ENCODE measurements around the gene SARM1. TPM values are rescaled to one million over a fixed set of nuclear protein-coding genes. Genes with fewer than 3 reads are reported as not detected.

The SARM1 gene
- total RNA-seq, 1 donor from 2014 or later: 12.8 TPM

DNA sequence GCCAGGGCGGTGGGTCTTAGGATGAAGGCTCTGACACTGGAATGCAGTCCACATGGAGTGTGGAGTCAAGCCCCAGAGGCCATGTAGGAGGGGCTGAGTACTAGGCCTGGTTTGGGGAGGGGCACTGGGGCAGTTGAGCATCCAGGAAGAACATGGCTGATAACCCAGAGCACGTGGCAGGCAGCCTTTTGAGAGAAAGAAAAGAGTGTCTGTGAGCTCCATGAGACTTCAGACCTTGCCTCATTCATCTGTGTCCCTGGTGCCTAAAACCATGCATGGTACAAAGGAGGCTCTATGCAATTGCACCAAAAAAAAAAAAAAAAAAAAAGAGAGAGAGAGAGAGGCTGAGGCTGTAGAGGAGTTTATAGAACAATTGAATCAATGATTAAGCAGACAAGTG, 19.9 kb downstream of the SARM1 start:
- Histone ChIP-seq H3K4me1 (ENCODE audit: insufficient read depth, low read length) (peaks cover 9% of the 10 kb centered on the region), H3K4me3 (ENCODE audit: insufficient read depth, low read depth, low read length) (no peak overlapping the region), H3K36me3 (ENCODE audit: insufficient read depth, low read length) (peaks cover 5% of the 10 kb centered on the region), H4K20me1 (ENCODE audit: insufficient read depth, low read length) (peaks cover 6% of the 10 kb centered on the region), H3K4me2 (ENCODE audit: low read length) (no peak overlapping the region), H2AFZ (ENCODE audit: low read depth, low read length) (no peak overlapping the region), H3K79me2 (ENCODE audit: insufficient read depth, low read length) (no peaks in the 10 kb centered on the region), H3K27me3 (ENCODE audit: insufficient read depth, low read length) (no peaks in the 10 kb centered on the region), H3K9ac (ENCODE audit: low read length) (no peak overlapping the region), H3K9me3 (ENCODE audit: insufficient read depth, low read depth, low read length) (no peaks in the 10 kb centered on the region), H3K27ac (ENCODE audit: low read depth, low read length) (no peak overlapping the region)
- FAIRE-seq (no peak), DNase-seq (ENCODE audit: low read depth) (no peak)
- Mint-ChIP-seq H3K27ac (ENCODE audit: unreplicated experiment) (no peak overlapping the region), H3K36me3 (ENCODE audit: low read depth, unreplicated experiment) (peaks cover 21% of the 10 kb centered on the region), H3K9me3 (ENCODE audit: unreplicated experiment) (no peaks in the 10 kb centered on the region), H3K4me1 (ENCODE audit: low read depth, unreplicated experiment) (peaks cover 17% of the 10 kb centered on the region), H3K27me3 (ENCODE audit: low read depth, unreplicated experiment) (peaks cover 3% of the 10 kb centered on the region), H3K4me3 (ENCODE audit: unreplicated experiment) (no peak overlapping the region)
- TF ChIP-seq EZH2 (IDR thresholded peaks at IDR 0.05; ENCODE audit: insufficient read depth, low read length): no peak
- TF ChIP-seq, protein P1, sequence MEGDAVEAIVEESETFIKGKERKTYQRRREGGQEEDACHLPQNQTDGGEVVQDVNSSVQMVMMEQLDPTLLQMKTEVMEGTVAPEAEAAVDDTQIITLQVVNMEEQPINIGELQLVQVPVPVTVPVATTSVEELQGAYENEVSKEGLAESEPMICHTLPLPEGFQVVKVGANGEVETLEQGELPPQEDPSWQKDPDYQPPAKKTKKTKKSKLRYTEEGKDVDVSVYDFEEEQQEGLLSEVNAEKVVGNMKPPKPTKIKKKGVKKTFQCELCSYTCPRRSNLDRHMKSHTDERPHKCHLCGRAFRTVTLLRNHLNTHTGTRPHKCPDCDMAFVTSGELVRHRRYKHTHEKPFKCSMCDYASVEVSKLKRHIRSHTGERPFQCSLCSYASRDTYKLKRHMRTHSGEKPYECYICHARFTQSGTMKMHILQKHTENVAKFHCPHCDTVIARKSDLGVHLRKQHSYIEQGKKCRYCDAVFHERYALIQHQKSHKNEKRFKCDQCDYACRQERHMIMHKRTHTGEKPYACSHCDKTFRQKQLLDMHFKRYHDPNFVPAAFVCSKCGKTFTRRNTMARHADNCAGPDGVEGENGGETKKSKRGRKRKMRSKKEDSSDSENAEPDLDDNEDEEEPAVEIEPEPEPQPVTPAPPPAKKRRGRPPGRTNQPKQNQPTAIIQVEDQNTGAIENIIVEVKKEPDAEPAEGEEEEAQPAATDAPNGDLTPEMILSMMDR (IDR thresholded peaks at IDR 0.05; ENCODE audit: insufficient read depth, low read depth, low read length): no peak

DNA sequence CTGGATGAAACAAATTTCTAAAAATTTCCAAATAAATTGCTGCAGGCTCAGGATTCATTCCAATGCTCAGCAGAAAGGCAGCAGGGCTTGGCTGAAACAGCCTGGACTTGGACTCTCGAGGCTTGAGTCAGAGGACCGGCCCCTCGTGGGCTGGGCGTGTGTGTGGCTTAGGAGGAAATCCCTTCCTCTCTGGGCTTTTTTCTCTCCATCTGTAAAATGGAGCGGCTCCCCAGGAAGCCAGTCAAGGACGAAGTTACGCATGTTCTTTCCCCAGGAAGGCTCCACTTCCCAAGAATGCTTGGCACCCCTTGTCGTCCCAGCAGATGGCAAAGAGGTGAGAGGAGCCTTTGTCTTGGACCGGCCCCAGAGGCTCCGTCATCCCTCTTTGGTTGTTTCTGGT, 21.0 kb downstream of the SARM1 start:
- Histone ChIP-seq H3K27me3 (ENCODE audit: insufficient read depth, low read length) (no peaks in the 10 kb centered on the region), H3K4me1 (ENCODE audit: insufficient read depth, low read length) (peaks cover 9% of the 10 kb centered on the region), H3K9ac (ENCODE audit: low read length) (no peak overlapping the region), H3K9me3 (ENCODE audit: insufficient read depth, low read depth, low read length) (no peaks in the 10 kb centered on the region), H3K4me2 (ENCODE audit: low read length) (no peak overlapping the region), H3K79me2 (ENCODE audit: insufficient read depth, low read length) (no peaks in the 10 kb centered on the region), H3K36me3 (ENCODE audit: insufficient read depth, low read length) (peaks cover 5% of the 10 kb centered on the region), H3K4me3 (ENCODE audit: insufficient read depth, low read depth, low read length) (no peak overlapping the region), H4K20me1 (ENCODE audit: insufficient read depth, low read length) (peaks cover 6% of the 10 kb centered on the region), H2AFZ (ENCODE audit: low read depth, low read length) (no peak overlapping the region), H3K27ac (ENCODE audit: low read depth, low read length) (no peak overlapping the region)
- Mint-ChIP-seq H3K27ac (ENCODE audit: unreplicated experiment) (no peak overlapping the region), H3K36me3 (ENCODE audit: low read depth, unreplicated experiment) (peaks cover 24% of the 10 kb centered on the region), H3K4me3 (ENCODE audit: unreplicated experiment) (no peak overlapping the region), H3K4me1 (ENCODE audit: low read depth, unreplicated experiment) (peaks cover 17% of the 10 kb centered on the region), H3K27me3 (ENCODE audit: low read depth, unreplicated experiment) (peaks cover 3% of the 10 kb centered on the region), H3K9me3 (ENCODE audit: unreplicated experiment) (no peaks in the 10 kb centered on the region)
- no peak for TF ChIP-seq EZH2 (IDR thresholded peaks at IDR 0.05; ENCODE audit: insufficient read depth, low read length)
- TF ChIP-seq, protein P1 (IDR thresholded peaks at IDR 0.05; ENCODE audit: insufficient read depth, low read depth, low read length): no peak
- DNase-seq (ENCODE audit: low read depth): no peak
- FAIRE-seq: no peak

DNA sequence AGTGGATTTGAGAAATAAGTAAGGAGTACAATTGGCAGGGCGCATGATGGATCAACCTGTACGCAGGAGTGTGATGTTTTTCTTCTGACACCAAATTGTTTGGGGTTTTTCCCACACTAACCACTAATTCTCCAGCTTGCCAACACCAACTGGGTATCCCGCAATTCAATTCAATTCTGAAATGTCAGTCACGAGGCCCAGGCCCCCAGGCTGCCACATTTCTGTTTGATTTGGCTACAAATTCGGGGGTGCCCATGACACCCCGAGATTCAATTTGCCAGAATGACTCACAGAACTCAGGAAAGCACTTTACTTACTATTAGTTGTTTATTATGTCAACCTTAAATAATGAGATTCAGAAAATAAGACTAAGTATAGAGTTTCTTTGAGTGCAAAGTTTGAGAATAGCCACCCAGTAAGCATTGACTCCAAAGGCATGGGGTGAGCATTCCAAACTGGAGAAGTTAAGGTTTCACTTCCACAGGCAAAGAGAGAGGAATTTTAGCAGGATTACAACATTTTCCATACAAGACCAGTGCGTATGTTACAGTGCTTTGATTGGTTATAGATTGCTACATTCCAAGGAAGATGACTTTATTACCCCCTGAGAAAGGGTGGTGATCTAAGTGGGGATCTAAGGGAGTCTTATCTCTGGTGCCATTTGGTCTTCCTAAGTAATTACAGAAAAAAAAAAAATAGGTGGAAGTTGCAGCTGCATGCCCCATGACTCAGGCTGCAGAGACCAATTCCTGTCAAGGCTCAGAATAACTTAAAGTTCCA, 23.0 kb downstream of the SARM1 start:
- Histone ChIP-seq H2AFZ (ENCODE audit: low read depth, low read length) (no peak overlapping the region), H3K79me2 (ENCODE audit: insufficient read depth, low read length) (no peaks in the 10 kb centered on the region), H3K27me3 (ENCODE audit: insufficient read depth, low read length) (no peaks in the 10 kb centered on the region), H3K4me1 (ENCODE audit: insufficient read depth, low read length) (peaks cover 9% of the 10 kb centered on the region), H4K20me1 (ENCODE audit: insufficient read depth, low read length) (peaks cover 6% of the 10 kb centered on the region), H3K36me3 (ENCODE audit: insufficient read depth, low read length) (peaks cover 5% of the 10 kb centered on the region), H3K9me3 (ENCODE audit: insufficient read depth, low read depth, low read length) (no peaks in the 10 kb centered on the region), H3K27ac (ENCODE audit: low read depth, low read length) (no peak overlapping the region), H3K4me2 (ENCODE audit: low read length) (peak overlapping the region; percentile 34), H3K9ac (ENCODE audit: low read length) (no peak overlapping the region), H3K4me3 (ENCODE audit: insufficient read depth, low read depth, low read length) (no peak overlapping the region)
- Mint-ChIP-seq H3K36me3 (ENCODE audit: low read depth, unreplicated experiment) (peaks cover 32% of the 10 kb centered on the region), H3K4me3 (ENCODE audit: unreplicated experiment) (no peak overlapping the region), H3K27ac (ENCODE audit: unreplicated experiment) (no peak overlapping the region), H3K9me3 (ENCODE audit: unreplicated experiment) (no peaks in the 10 kb centered on the region), H3K4me1 (ENCODE audit: low read depth, unreplicated experiment) (peaks cover 25% of the 10 kb centered on the region), H3K27me3 (ENCODE audit: low read depth, unreplicated experiment) (no peaks in the 10 kb centered on the region)
- FAIRE-seq (peak; percentile 66), DNase-seq (ENCODE audit: low read depth) (peak; percentile 65)
- TF ChIP-seq, protein P1 (IDR thresholded peaks at IDR 0.05; ENCODE audit: insufficient read depth, low read depth, low read length): no peak
- no peak for TF ChIP-seq EZH2 (IDR thresholded peaks at IDR 0.05; ENCODE audit: insufficient read depth, low read length)

Data from astrocyte (in vitro differentiated cells and primary cell).